Choroid plexus epithelial cell (primary cell): ENCODE results near the gene PACSIN2.

Experiments
- DNase-seq: peaks from one replicate; pipeline ENCODE4 v3.0.0-alpha.2; 2010; ENCODE audit warnings: low read depth
- H3K4me3 ChIP-seq: 2 replicates; pipeline ENCODE4 v1.5.1; 2011; ENCODE audit warnings: low read depth, mild to moderate bottlenecking, control low read depth, low read length, moderate library complexity
- CTCF ChIP-seq: conservative IDR thresholded peaks from 2 replicates; pipeline ENCODE4 v1.5.1; 2011; ENCODE audit warnings: low read depth, mild to moderate bottlenecking, control low read depth, inconsistent platforms, low read length, moderate library complexity

Gene PACSIN2

GRCh38 chr22:43014869-43015676 is at the start of gene PACSIN2:
Gene PACSIN2, minus strand, starts transcription at chr22:43015149. Its CDS starts 103,069 bp downstream, at chr22:42912080.
- no peak for TF ChIP-seq CTCF
- DNase-seq = peak; percentile 99
- H3K4me3 ChIP-seq = peak within 1 kb of the TSS; percentile 86

- peak; percentile 35 for DNase-seq
- peak; percentile 80 for TF ChIP-seq CTCF
Observed at GRCh38 chr22:43060183-43060582, 45.2 kb upstream of the PACSIN2 start.

GRCh38 chr22:43057641-43058040 is 42.7 kb upstream of the PACSIN2 start:
- TF ChIP-seq CTCF = no peak

More at GRCh38 chr22:43060183-43060582, 45.2 kb upstream of the PACSIN2 start:
- H3K4me3 ChIP-seq = no peak overlapping the region

GRCh38 chr22:43053176-43053575 is 38.2 kb upstream of the PACSIN2 start:
- no peak overlapping the region for H3K4me3 ChIP-seq
- TF ChIP-seq CTCF = peak; percentile 40

More at GRCh38 chr22:43057641-43058040, 42.7 kb upstream of the PACSIN2 start:
- H3K4me3 ChIP-seq = no peak overlapping the region
- DNase-seq = no peak

GRCh38 chr22:43050995-43051394 is 36.0 kb upstream of the PACSIN2 start:
- no peak for DNase-seq
- H3K4me3 ChIP-seq = no peak overlapping the region
- TF ChIP-seq CTCF = no peak

More at GRCh38 chr22:43053176-43053575, 38.2 kb upstream of the PACSIN2 start:
- no peak for DNase-seq

GRCh38 chr22:43047605-43048004 is 32.7 kb upstream of the PACSIN2 start:
- no peak overlapping the region for H3K4me3 ChIP-seq
- no peak for DNase-seq
- no peak for TF ChIP-seq CTCF

GRCh38 chr22:43044290-43044712 is 29.4 kb upstream of the PACSIN2 start:
- no peak overlapping the region for H3K4me3 ChIP-seq
- DNase-seq = no peak
- no peak for TF ChIP-seq CTCF
